Karpas-422 (cell line): Measurements from ENCODE around the gene KDF1. TPM values are rescaled to one million over a fixed set of nuclear protein-coding genes. Genes with fewer than 3 reads are reported as not detected.
"Not testable (repeated sequence)": the region's sequence is repeated elsewhere in the genome, so short reads cannot be mapped to it uniquely, and the experiment has no call there.

Source experiments
- DNase-seq: peaks from one replicate; pipeline ENCODE4 v3.0.0-alpha.2; 2015
- H2AFZ ChIP-seq: fragments of 200-600 bp; sonication (generic); 2 replicates; pipeline ENCODE4 v1.6.1; 2014; ENCODE audit warnings: antibody characterized with exemption, low read length, mixed read lengths
- H3K27ac ChIP-seq: fragments of 200-600 bp; sonication (generic); 2 replicates; pipeline ENCODE4 v1.5.1; 2014; ENCODE audit warnings: mild to moderate bottlenecking, low read length, moderate library complexity
- H3K27me3 ChIP-seq: fragments of 200-600 bp; sonication (generic); 2 replicates; pipeline ENCODE4 v1.6.1; 2014; ENCODE audit warnings: low read length, mixed read lengths
- H3K36me3 ChIP-seq: fragments of 200-600 bp; sonication (generic); 2 replicates; pipeline ENCODE4 v1.6.1; 2014; ENCODE audit warnings: low read length, mixed read lengths; ENCODE audit not compliant: insufficient read depth
- H3K4me1 ChIP-seq: fragments of 200-600 bp; sonication (generic); 2 replicates; pipeline ENCODE4 v1.6.1; 2014; ENCODE audit warnings: mild to moderate bottlenecking, low read length, mixed read lengths
- H3K4me2 ChIP-seq: fragments of 200-600 bp; sonication (generic); 2 replicates; pipeline ENCODE4 v1.6.1; 2014; ENCODE audit warnings: low read length, low read depth, mild to moderate bottlenecking; ENCODE audit not compliant: poor library complexity, severe bottlenecking
- H3K4me3 ChIP-seq: fragments of 200-600 bp; sonication (generic); 2 replicates; pipeline ENCODE4 v1.5.1; 2014; ENCODE audit warnings: mild to moderate bottlenecking, antibody characterized with exemption, low read length, mixed read lengths
- H3K79me2 ChIP-seq: fragments of 200-600 bp; sonication (generic); 2 replicates; pipeline ENCODE4 v1.6.1; 2014; ENCODE audit warnings: mild to moderate bottlenecking, low read length, mixed read lengths
- H3K9ac ChIP-seq: fragments of 200-600 bp; sonication (generic); 2 replicates; pipeline ENCODE4 v1.6.0; 2014; ENCODE audit warnings: low read length
- H3K9me2 ChIP-seq: fragments of 200-600 bp; sonication (generic), shearing (Covaris generic); replicated peaks from 2 replicates; pipeline ENCODE4 v1.6.0; 2014; ENCODE audit warnings: mild to moderate bottlenecking, low read length, moderate library complexity; ENCODE audit not compliant: insufficient read depth
- H3K9me3 ChIP-seq: fragments of 300-700, 200-600 bp; sonication (generic); 2 replicates; pipeline ENCODE4 v1.6.1; 2014; ENCODE audit warnings: low read length, mixed read lengths
- H4K20me1 ChIP-seq: fragments of 200-600 bp; sonication (generic); 2 replicates; pipeline ENCODE4 v1.6.1; 2014; ENCODE audit warnings: mild to moderate bottlenecking, antibody characterized with exemption, low read length, low read depth; ENCODE audit not compliant: insufficient read depth
- total RNA-seq: library from RNA; depleted of rRNA; stranded (reverse); fragments of >200 nt; shearing (Covaris generic); gene quantifications from 2 replicates; pipeline ENCODE4 v1.2.3, GENCODE V29; 2014; ENCODE audit warnings: low replicate concordance

The KDF1 gene
- total RNA-seq, 1 experiment from 2014 or later: not detected

- Histone ChIP-seq H4K20me1 (no peaks in the 10 kb centered on the region), H3K36me3 (no peaks in the 10 kb centered on the region), H3K9me3 (no peaks in the 10 kb centered on the region), H3K9me2 (no peaks in the 10 kb centered on the region), H3K4me3 (no peak overlapping the region), H2AFZ (no peak overlapping the region), H3K27me3 (no peaks in the 10 kb centered on the region), H3K79me2 (no peaks in the 10 kb centered on the region), H3K4me1 (peaks cover 20% of the 10 kb centered on the region), H3K4me2 (no peak overlapping the region), H3K9ac (no peak overlapping the region), H3K27ac (no peak overlapping the region)
- no peak for DNase-seq
Measured at GRCh38 chr1:26996024-26996423, 35.8 kb upstream of the KDF1 start.

GRCh38 chr1:26994787-26995517 is 34.7 kb upstream of the KDF1 start:
- H2AFZ ChIP-seq: no peak overlapping the region
- no peaks in the 10 kb centered on the region for H3K36me3 ChIP-seq
- no peak for DNase-seq
- H3K27ac ChIP-seq: no peak overlapping the region
- no peak overlapping the region for H3K4me2 ChIP-seq
- H3K27me3 ChIP-seq: no peaks in the 10 kb centered on the region
- H3K9me3 ChIP-seq: no peaks in the 10 kb centered on the region
- H3K9me2 ChIP-seq: no peaks in the 10 kb centered on the region
- H3K79me2 ChIP-seq: no peaks in the 10 kb centered on the region
- H3K9ac ChIP-seq: no peak overlapping the region
- H3K4me3 ChIP-seq: no peak overlapping the region
- peaks cover 11% of the 10 kb centered on the region for H3K4me1 ChIP-seq
- no peaks in the 10 kb centered on the region for H4K20me1 ChIP-seq

GRCh38 chr1:26994020-26994786 is 33.9 kb upstream of the KDF1 start:
- Histone ChIP-seq H3K9ac (no peak overlapping the region), H4K20me1 (no peaks in the 10 kb centered on the region), H3K4me3 (no peak overlapping the region), H3K9me2 (no peaks in the 10 kb centered on the region), H3K79me2 (no peaks in the 10 kb centered on the region), H3K4me2 (no peak overlapping the region), H3K9me3 (no peaks in the 10 kb centered on the region), H3K36me3 (no peaks in the 10 kb centered on the region), H3K27me3 (no peaks in the 10 kb centered on the region), H3K27ac (no peak overlapping the region), H3K4me1 (peaks cover 11% of the 10 kb centered on the region), H2AFZ (no peak overlapping the region)
- no peak for DNase-seq

- no peak within 1 kb of the TSS for H2AFZ ChIP-seq
- H3K9me2 ChIP-seq: no peaks in the 10 kb centered on the region
- no peaks in the 10 kb centered on the region for H3K36me3 ChIP-seq
- H3K4me3 ChIP-seq: no peak within 1 kb of the TSS
- H3K9me3 ChIP-seq: no peaks in the 10 kb centered on the region
- no peak within 1 kb of the TSS for H3K27ac ChIP-seq
- DNase-seq: peak; percentile 60
- H3K4me1 ChIP-seq: peaks cover 11% of the 10 kb centered on the region
- no peak within 1 kb of the TSS for H3K4me2 ChIP-seq
- H3K27me3 ChIP-seq: no peaks in the 10 kb centered on the region
- no peak within 1 kb of the TSS for H3K9ac ChIP-seq
- no peaks in the 10 kb centered on the region for H3K79me2 ChIP-seq
- no peaks in the 10 kb centered on the region for H4K20me1 ChIP-seq
Measured at GRCh38 chr1:26993237-26994019, 33.2 kb upstream of the KDF1 start, which contains the start of gene TRNP1. Gene TRNP1, plus strand, starts transcription at chr1:26993692. Its CDS starts 95 bp downstream, at chr1:26993787.

- Histone ChIP-seq H3K27me3 (no peaks in the 10 kb centered on the region), H3K9ac (no peak overlapping the region), H3K27ac (no peak overlapping the region), H2AFZ (no peak overlapping the region), H3K9me3 (no peaks in the 10 kb centered on the region), H3K4me1 (peaks cover 7% of the 10 kb centered on the region), H4K20me1 (no peaks in the 10 kb centered on the region), H3K4me2 (no peak overlapping the region), H3K79me2 (no peaks in the 10 kb centered on the region), H3K9me2 (no peaks in the 10 kb centered on the region), H3K36me3 (no peaks in the 10 kb centered on the region), H3K4me3 (no peak overlapping the region)
- no peak for DNase-seq
Measured at GRCh38 chr1:26991310-26992116, 31.2 kb upstream of the KDF1 start.

GRCh38 chr1:26989403-26990109 is 29.3 kb upstream of the KDF1 start:
- H3K4me2 ChIP-seq, H3K9me3 ChIP-seq, H3K79me2 ChIP-seq, H3K36me3 ChIP-seq, H3K4me1 ChIP-seq, H4K20me1 ChIP-seq, H3K9ac ChIP-seq, H3K9me2 ChIP-seq, H3K27ac ChIP-seq, H3K27me3 ChIP-seq, H2AFZ ChIP-seq, DNase-seq, H3K4me3 ChIP-seq: not testable (repeated sequence)

- Histone ChIP-seq H3K4me2 (no peak overlapping the region), H3K9ac (no peak overlapping the region), H3K27me3 (no peaks in the 10 kb centered on the region), H3K9me2 (no peaks in the 10 kb centered on the region), H3K27ac (no peak overlapping the region), H3K9me3 (no peaks in the 10 kb centered on the region), H3K4me3 (no peak overlapping the region), H3K36me3 (no peaks in the 10 kb centered on the region), H2AFZ (no peak overlapping the region), H3K4me1 (peaks cover 4% of the 10 kb centered on the region), H3K79me2 (no peaks in the 10 kb centered on the region), H4K20me1 (no peaks in the 10 kb centered on the region)
- no peak for DNase-seq
Measured at GRCh38 chr1:26986658-26987057, 26.4 kb upstream of the KDF1 start.
